GM10847 (cell line): ENCODE results near the gene ATG10.

Experiments
- POLR2A ChIP-seq: IDR thresholded peaks from 2 replicates; pipeline ENCODE4 v1.6.1; 2011; ENCODE audit not compliant: insufficient read length; ENCODE audit errors: extremely low read depth

ATG10 gene

GRCh38 chr5:82295959-82296531 is 324.2 kb downstream of the ATG10 start:
- TF ChIP-seq POLR2A = no peak

- no peak for TF ChIP-seq POLR2A
These were observed 325.1 kb downstream of the ATG10 start for GRCh38 chr5:82296929-82297328.

- no peak for TF ChIP-seq POLR2A
These were observed 325.9 kb downstream of the ATG10 start for GRCh38 chr5:82297711-82298110.

GRCh38 chr5:82298668-82299067 is 326.8 kb downstream of the ATG10 start:
- no peak for TF ChIP-seq POLR2A

GRCh38 chr5:82301190-82301589 is 329.4 kb downstream of the ATG10 start:
- TF ChIP-seq POLR2A = no peak
